Measurements from ENCODE around the gene FKRP.
"Not testable (repeated sequence)": the region's sequence is repeated elsewhere in the genome, so short reads cannot be mapped to it uniquely, and the experiment has no call there.

FKRP gene

GRCh38 chr19:46786236-46787039 is 40.6 kb downstream of the FKRP start:
- DNase-seq, result peak; percentile 53

- DNase-seq, result no peak
These were observed 41.1 kb downstream of the FKRP start for GRCh38 chr19:46787040-46787330.

- DNase-seq, result peak; percentile 67
These were observed 41.7 kb downstream of the FKRP start for GRCh38 chr19:46787331-46788261.

GRCh38 chr19:46788262-46788967 is 42.6 kb downstream of the FKRP start, which contains the start of gene SLC1A5:
Gene SLC1A5 (minus strand): TSS chr19:46788594. CDS start chr19:46787965, 629 bp downstream.
- peak; percentile 96 for DNase-seq

- no peak for DNase-seq
These were observed 43.1 kb downstream of the FKRP start for GRCh38 chr19:46788968-46789338.

- no peak for DNase-seq
These were observed 43.5 kb downstream of the FKRP start for GRCh38 chr19:46789371-46789770.

- peak; percentile 84 for DNase-seq
These were observed 46.1 kb downstream of the FKRP start for GRCh38 chr19:46791944-46792343.

- no peak for DNase-seq
These were observed 52.0 kb downstream of the FKRP start for GRCh38 chr19:46797881-46798280.

GRCh38 chr19:46798713-46799112 is 52.9 kb downstream of the FKRP start:
- DNase-seq, result no peak

- DNase-seq, result no peak
These were observed 56.3 kb downstream of the FKRP start for GRCh38 chr19:46802152-46802551.

- no peak for DNase-seq
These were observed 57.7 kb downstream of the FKRP start for GRCh38 chr19:46803555-46803954.

GRCh38 chr19:46804432-46804831 is 58.6 kb downstream of the FKRP start:
- not testable (repeated sequence) for DNase-seq

- no peak for DNase-seq
These were observed 60.8 kb downstream of the FKRP start for GRCh38 chr19:46806656-46807055.
